Left renal cortex interstitium (tissue), 4 donors: ENCODE measurements around the gene ZC3H18. TPM values are rescaled to one million over a fixed set of nuclear protein-coding genes. Genes with fewer than 3 reads are reported as not detected.

Source experiments
- DNase-seq, 4 donors: peaks; one replicate each; pipeline ENCODE4 v3.0.0-alpha.2; 2013; ENCODE audit warnings: low read depth in 4 of 4, low spot score in 2 of 4, missing footprints in 1 of 4
- polyA plus RNA-seq, 4 donors: library from polyadenylated mRNA; unstranded; fragments of 120-200 nt; gene quantifications; one replicate each; pipeline ENCODE4 v1.2.1, GENCODE V29; 2013; ENCODE audit not compliant: insufficient read length in 4 of 4

ZC3H18 gene
- polyA plus RNA-seq, 4 donors = 29.3 to 51.0 (median 44.5) TPM

DNA sequence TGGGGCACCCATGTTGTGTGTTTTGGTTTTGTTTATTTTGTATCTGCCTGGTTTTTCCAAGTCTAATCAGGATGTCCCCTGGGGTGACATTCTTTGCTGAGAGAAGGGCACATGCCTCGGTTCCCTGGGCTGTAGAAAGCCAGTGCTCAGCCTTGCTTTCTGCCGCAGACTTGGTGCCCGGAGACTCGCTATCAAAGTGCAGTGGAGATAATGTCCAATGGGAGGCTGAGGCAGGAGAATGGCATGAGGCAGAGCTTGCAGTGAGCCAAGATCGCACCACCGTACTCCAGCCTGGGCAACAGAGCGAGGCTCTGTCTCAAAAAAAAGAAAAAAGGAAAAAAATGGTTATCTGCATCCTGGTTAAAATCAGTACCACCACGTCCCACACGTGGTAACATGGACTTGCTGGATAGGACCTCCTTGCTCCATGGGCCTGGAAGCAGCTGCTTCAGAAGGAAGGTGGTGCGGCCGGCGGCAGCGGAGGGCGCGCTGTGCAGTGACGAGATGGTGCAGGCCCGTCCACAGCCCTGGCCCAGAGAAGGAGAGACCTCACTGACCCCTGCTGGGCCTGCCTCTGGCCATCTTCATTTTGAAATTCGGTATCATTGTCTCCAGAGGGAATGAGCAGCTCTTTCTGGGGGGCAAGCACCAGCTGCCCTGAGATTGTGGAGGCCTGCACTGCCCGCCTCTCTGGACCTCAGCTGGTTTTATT lies 48.9 kb downstream of the ZC3H18 start:
- DNase-seq = no peak

DNA sequence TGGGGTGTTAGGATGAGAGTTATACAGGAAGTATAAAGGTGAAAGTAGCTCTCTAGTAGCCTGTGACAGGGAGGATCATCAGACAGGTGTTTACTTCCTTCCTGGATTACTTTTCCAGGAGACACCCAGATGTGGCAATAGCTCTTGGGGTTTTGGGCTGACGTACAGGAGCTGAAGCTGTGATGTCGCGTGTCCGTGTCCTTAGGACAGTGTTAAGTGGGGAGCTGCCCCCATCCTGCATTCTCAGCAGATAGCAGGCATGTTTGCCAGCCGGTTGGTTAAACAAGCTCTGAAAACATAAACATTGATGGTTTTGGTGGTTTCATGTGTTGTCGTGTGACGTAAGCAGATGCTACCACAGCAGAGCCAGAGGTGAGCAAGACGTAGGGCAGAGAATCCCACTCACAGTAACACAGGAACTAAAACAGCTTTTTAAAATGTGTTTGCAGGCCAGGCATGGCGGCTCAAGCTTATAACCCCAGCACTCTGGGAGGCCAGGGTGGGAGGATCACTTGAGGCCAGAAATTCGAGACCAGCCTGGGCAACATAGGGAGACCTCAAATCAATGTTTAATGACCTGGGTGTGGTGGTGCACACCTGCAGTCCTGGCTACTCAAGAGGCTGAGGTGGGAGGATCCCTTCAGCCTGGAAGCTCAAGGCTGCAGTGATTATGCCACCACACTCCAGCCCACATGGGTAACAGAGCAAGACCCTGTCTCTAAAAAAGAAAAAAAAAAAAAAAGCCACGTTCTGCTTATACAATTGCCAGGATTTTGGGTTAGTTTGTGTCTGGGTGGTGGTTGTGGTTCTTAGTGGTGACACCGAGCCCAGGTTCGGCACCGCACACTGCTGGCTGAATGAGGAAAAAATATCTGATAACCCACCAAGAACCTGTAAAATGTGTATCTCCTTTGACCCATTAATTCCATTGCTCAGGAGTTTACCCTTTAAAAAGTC lies 49.9 kb downstream of the ZC3H18 start:
- no peak for DNase-seq

DNA sequence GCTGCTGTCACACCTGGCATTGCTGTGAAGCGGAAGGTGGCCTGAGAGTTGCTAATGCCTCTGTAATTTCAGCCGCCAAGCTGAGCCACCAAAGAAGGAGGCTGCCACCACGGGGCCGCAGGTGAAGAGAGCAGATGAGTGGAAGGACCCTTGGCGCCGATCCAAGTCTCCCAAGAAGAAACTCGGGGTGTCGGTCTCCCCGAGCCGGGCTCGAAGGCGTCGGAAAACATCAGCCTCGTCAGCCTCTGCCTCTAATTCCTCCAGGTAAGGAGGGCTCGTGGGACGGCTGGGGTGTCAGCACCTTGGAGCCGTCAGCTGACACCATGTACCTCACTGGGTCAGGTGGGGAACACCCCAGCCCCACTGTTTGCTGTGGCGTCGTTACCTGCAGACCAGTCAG lies 51.9 kb downstream of the ZC3H18 start:
- DNase-seq = no peak

DNA sequence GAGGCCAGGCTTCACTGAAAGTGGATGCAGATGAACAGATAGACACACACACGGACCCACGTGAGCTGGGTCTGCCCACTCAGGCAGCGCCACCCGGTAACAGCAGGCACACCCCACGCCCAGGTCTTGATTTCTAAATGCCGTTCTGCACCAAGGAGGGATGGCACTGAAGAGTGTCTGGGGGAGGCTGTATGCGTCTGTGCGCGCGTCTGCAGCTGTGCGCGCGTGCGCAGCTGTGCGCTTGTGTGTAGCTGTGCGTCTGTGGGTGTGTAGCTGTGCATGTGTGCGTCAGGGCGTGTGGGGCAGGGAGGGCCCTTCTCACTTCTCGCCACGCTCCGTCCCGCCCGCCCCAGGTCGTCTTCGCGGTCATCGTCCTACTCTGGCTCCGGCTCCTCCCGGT lies 52.7 kb downstream of the ZC3H18 start:
- no peak for DNase-seq

DNA sequence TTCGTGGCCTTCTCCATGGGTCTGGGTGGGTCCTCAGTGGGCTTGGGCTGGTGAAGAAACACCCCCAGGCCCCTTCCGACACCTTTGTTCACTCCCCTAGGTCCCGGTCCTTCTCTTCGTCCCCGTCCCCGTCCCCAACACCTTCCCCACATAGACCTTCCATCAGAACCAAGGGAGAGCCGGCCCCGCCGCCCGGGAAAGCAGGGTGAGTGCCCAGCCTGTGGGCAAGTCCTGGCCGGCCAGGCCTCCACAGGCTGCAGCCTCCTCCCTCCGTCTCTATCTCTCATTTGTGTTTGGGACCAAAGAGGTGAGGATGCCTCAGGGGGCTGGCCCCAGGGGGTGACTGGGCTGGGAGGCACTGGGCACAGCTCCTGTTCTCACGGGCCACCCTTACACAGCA lies 53.7 kb downstream of the ZC3H18 start:
- DNase-seq = no peak

DNA sequence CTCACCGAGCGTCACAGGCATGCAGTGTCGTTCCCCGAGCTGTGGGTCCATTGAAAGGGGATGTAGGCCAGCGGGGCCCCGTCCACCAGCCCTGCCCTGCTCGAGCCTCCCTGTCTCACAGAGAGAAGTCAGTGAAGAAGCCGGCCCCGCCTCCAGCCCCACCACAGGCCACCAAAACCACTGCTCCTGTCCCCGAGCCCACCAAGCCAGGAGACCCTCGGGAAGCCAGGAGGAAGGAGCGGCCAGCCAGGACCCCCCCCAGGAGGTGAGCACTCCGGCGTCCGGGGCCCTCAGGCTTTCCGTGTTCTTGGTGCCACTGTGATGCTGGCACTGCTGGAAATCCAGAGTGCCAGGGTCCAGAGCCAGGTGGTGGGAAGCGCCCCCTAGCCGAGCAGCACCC lies 54.3 kb downstream of the ZC3H18 start:
- no peak for DNase-seq

DNA sequence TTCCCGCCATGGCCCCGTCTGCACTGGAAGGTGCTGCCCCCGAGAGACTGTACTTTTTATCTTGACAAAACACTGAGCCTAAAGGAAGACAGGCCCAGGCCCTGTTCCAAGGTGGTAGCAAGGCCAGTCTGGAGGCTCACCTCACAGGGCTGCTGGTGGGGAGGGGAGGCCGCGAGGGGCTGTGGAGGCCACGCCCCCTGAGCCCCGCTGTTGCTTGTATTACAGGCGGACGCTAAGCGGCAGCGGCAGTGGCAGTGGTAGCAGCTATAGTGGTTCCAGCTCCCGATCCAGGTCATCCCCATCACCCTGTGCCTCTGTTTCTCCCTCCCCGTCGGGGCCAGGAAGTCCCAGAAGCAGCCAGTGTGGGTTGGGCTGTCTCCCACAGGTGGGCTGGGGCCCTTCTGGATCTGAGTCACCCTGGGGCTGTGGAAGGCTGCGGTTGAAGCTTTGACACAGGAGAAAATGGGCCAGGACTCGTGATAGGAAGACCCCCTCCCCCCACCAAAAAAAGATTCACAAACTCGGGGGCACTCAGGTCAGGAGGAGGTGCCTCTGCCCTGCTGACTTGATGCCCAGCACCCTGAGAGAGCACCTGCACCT lies 54.9 kb downstream of the ZC3H18 start:
- no peak for DNase-seq

DNA sequence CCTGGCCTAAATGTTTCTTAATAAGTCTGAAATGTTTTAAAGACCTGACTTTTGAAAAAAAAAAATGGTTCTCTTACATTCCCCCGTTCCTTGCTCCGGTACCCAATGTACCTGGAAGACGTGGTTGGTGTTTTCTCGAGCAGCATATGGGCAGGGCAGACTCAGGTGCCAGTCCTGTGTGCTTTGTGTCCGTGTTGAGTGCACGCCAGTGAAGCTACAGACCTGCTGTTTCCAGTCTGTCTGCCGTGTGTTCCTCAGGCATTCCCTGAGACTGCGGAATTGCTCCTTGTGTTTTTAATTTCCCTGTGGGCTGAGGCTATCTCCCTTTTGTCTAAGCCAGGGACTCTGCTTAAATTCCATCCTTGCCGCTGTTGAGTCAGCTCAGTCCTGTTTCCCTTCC lies 56.4 kb downstream of the ZC3H18 start:
- DNase-seq = no peak

DNA sequence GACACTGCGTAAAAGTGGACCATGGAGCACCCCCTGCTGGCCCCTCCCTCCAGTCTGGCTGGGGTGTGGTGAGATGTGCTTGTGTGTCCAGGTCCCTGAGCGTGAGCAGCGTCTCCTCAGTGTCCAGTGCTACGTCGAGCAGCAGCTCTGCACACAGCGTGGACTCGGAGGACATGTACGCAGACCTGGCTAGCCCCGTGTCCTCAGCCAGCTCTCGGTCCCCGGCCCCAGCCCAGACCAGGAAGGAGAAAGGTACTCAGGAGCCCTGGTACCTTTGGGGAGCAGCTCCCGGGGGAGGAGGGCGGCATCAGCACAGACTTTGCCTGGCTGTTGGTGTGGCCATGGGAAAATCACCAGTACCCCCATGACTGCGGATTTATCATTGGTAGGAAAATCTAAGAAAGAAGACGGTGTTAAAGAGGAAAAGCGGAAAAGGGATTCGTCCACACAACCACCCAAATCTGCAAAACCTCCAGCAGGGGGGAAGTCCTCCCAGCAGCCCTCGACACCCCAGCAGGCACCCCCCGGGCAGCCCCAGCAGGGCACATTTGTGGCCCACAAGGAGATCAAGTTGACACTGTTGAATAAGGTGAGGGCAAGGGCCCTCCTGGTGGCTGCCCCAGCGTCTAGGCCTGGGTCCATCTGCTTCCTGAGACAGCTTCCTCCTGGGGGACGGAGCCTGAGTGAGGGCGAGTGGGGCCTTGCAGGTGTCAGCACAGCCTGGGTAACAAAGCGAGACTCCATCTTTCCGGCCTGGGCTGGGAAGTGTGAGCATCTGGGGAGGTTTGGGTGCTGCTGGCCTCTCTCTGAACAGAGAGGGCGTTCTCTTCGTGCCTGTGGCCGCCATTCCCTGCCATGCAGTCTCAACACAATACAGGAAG lies 57.6 kb downstream of the ZC3H18 start:
- no peak for DNase-seq

DNA sequence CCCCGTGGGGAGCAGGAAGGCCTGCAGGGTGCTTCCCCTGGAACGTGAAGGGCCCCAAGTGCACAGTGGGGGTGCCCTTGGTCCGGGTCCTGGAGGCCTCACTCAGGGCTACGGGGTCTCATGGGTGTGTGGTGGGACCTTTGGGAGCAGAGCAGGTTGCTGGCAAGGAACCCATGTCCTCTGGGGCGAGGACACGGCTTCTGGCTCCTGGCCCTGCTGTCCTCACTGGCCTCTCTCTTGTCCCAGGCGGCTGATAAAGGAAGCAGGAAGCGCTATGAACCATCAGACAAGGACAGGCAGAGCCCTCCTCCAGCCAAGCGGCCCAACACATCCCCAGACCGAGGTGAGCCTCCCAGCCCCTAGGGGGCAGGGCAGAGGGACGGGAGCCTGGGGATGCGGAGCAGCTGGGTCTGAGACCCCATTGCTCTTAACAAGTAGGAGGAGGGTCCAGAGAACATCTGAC lies 58.3 kb downstream of the ZC3H18 start:
- DNase-seq = no peak

DNA sequence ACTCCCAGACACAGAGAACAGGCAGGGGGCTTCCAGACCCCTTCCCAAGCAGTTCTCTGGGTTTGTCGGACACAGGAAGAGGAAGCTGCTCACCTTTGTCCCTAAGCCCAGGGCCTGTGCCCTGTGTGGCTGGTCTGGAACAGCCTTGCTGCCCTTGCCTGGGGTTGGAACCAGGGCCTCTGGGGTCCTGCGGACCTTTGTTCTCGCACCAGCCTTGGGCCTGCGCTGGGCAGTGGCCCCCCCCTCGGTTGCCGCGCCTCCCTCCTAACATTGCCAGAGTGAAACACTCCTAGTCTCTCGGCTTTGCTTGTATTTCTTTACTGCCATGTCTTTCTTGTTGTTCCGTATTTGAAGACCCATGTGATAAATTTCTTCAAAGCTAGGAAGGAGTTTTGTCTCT lies 59.6 kb downstream of the ZC3H18 start:
- no peak for DNase-seq

DNA sequence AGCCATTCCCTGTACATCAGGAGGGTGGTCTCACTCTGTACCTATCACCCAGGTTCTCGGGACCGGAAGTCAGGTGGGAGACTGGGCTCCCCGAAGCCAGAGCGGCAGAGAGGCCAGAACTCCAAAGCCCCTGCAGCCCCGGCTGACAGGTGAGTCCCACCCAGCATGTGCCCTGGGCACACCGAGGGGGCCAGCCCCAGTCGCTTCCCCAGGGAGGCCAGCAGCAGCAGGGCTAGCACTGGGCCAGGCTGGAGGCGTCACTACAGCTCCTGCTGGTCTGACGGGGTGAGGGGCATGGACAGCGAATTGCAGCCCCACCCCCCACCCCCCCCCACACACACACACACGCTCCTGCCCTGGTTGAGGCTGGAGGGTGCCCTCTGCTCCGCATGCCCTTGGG lies 60.2 kb downstream of the ZC3H18 start:
- no peak for DNase-seq

DNA sequence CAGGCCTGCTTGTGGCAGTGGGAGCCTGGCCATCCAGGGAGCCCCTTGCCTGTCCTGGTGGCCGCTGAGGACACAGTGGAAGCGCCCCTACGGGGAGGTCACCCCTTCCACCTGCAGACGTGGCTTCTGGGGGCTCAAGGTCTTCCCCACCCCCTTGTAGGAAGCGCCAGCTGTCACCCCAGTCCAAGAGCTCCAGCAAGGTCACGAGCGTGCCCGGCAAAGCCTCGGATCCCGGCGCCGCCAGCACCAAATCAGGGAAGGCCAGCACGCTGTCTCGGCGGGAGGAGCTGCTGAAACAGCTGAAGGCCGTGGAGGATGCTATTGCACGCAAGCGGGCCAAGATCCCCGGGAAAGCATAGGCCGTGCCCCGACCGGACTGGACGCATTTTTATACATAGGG lies 60.7 kb downstream of the ZC3H18 start:
- no peak for DNase-seq

DNA sequence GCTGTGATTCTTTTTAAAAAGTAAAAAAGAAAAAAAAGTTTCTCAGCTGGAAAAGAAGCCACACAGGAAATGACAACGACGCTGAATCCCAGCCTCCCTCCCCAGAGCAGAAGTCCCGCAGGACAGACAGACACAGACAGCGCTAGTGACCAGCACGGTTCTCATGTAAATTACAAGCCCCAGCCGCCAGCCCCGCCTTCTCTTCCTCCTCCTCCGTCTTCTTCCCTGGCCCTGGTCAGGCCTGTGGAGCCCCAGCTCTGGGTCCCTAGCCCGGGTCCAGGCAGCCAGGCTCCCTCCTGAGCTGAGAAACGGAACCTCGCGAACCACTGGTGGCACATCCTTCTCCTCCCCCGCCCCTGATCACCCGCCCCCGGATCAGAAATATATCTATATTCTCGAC lies 61.2 kb downstream of the ZC3H18 start:
- no peak for DNase-seq

DNA sequence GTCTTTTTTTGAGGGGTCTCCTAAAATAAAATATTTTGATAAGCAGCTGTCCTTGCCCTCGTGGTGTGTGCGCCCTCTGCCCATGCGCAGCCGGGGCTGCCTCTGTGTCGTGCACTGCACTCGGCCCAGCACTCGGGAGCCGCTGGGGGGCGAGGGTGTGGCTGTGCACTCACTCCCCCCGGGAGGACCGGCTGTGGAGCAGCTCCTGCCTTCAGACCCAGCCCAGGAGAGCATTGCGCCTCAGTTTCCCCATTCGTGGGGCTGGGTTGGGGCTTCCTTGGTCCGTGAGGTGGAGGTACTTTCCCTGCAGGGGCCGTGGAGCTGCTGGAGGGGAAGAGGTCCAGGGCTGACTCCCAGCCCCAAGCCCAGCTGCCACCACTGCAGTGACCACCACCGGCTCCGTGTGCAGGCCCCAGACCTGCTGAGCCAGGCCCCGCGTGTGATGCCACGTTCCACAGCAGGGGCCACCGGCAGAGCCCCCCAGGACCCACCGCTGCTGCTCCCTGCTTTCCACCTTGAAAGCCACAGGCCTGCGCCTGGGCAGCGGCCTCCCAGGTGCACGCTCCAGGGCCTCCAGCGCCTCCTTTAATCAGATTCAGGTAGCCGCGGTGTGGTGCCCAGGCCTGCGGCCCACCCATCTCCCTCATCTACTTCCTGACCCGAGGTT lies 61.9 kb downstream of the ZC3H18 start:
- no peak for DNase-seq

DNA sequence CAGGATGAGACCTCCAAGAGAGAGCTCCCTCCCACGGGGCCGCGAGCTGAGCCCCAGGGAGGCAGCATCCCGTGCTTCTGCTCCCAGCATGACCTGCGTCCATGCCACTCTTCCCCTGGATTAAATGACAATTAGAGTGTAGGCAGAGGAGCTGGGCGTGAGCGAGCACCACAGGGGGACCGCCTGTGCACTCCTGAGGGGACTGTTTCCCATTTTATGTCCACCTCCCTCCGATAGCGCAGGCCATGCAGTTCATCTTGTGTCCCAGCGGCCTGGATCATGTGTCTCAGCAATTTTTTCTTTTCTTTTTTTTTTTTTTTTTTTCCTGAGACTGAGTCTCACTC lies 62.4 kb downstream of the ZC3H18 start:
- DNase-seq = no peak

DNA sequence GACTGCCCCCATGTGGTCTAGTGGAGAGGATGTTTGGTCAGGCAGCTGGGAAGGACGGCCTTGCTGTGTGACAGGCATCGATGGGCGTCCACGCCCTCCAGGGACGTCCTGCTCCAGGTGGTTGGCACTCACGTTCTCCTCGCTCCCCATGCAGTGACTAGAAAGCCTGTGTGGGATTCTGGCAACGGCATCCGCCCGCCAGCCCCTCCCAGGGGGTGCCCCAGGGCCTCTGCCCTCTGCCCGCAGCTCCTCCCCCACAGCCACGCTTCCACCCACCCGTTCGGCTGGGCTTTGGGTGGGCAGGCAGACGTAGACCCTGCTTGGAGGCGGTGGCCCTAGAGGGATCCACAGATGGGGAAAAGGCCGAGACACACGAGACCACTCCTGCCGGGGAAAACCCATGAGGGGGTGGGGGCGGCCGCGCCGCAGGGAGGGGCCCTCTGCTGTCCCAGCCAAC lies 63.5 kb downstream of the ZC3H18 start:
- DNase-seq = no peak

DNA sequence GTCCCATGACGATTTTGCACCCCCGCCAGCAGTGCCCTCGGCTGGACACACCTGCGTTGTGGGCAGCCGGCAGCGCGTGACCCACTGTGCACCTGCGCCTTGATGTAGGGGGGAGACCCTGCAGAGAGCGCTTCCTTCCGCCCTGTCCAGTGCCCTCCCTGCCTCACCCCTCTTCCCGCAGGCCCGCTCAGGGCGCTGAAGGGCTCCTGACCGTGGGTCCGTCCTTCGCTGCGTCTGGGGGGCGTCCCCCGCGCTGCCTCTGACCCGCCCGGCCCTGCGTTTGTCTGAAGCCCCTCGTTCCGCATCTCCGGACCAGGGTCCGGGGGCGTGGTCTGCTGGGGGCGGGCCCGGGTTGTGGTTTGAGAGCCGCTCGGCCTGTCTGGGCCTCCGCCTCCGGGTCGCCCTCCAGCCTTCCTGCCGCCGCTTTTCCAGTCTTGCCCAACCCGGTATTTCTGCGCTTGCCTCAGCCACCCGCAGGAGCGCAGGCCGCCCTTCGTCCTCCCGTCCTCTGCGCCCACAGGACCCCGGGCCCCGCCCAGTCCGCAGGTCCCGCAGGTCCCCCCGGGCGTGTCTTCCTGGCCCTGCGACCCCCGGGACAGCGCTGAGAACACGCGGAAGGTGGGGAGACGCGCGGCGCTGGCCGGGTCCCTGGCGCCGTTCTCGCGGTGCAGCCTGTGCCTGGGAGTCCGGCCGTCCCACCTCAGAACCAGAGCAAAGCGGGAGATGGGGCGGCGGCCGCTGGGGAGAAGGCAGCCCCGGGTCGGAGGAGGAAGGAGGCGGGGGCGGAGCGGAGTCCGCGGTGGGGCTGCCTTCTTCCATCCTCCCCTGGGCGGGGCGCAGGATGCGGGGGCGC lies 64.2 kb downstream of the ZC3H18 start:
- no peak for DNase-seq
